ENCODE data around the gene FRMD1. TPM values are rescaled to one million over a fixed set of nuclear protein-coding genes. Genes with fewer than 3 reads are reported as not detected.

Gene FRMD1
- total RNA-seq = not detected in 2 replicates

GRCh38 chr6:168078943-168079405 lies at the start of gene FRMD1:
Gene FRMD1 (minus strand): TSS chr6:168079212. CDS start chr6:168079094, 118 bp downstream.

Other genes with a start within 250 kb of the FRMD1 start
- gene KIF25, start 81.5 kb downstream of the FRMD1 start, total RNA-seq = not detected in 2 replicates
- gene DACT2, start 240.6 kb upstream of the FRMD1 start, total RNA-seq = not detected in 2 replicates

Data from thoracic aorta endothelial cell (primary cell).